ENCODE results near the gene NOL9. TPM values are rescaled to one million over a fixed set of nuclear protein-coding genes. Genes with fewer than 3 reads are reported as not detected.
A peak's percentile ranks its signal among the peaks of the same experiment; 100 is the strongest.

Gene NOL9
- total and polyA plus RNA-seq, 2 of the 13 experiments (the other 11 are each of a cell fraction or from before 2014, with no cell fraction given), result 18.0 to 24.7 TPM

GRCh38 chr1:6489799-6490180 is 64.5 kb downstream of the NOL9 start (continued):
- TF ChIP-seq CTCF (CRISPR knock-in tag; IDR thresholded peaks at IDR 0.05) (peak; percentile 92), KDM5B (CRISPR knock-in tag; IDR thresholded peaks at IDR 0.05; ENCODE audit: borderline replicate concordance) (peak; percentile 62; the same call in 1 of the 2 replicates), BHLHE40 (IDR thresholded peaks at IDR 0.05; ENCODE audit: low read length) (0 out of 2 replicates have a peak, but pooled peaks have one; percentile 8), ZFP90 (CRISPR knock-in tag; IDR thresholded peaks at IDR 0.05; ENCODE audit: borderline replicate concordance) (0 out of 2 replicates have a peak, but pooled peaks have one; percentile 31), ZNF761 (CRISPR knock-in tag; conservative IDR thresholded peaks at IDR 0.05) (0 out of 2 replicates have a peak, but pooled peaks have one; percentile 61), ZNF414 (CRISPR knock-in tag; IDR thresholded peaks at IDR 0.05) (0 out of 2 replicates have a peak, but pooled peaks have one; percentile 2), RAD21 (CRISPR knock-in tag; IDR thresholded peaks at IDR 0.05) (peak; percentile 47)
- TF ChIP-seq, protein P1, sequence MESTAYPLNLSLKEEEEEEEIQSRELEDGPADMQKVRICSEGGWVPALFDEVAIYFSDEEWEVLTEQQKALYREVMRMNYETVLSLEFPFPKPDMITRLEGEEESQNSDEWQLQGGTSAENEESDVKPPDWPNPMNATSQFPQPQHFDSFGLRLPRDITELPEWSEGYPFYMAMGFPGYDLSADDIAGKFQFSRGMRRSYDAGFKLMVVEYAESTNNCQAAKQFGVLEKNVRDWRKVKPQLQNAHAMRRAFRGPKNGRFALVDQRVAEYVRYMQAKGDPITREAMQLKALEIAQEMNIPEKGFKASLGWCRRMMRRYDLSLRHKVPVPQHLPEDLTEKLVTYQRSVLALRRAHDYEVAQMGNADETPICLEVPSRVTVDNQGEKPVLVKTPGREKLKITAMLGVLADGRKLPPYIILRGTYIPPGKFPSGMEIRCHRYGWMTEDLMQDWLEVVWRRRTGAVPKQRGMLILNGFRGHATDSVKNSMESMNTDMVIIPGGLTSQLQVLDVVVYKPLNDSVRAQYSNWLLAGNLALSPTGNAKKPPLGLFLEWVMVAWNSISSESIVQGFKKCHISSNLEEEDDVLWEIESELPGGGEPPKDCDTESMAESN (CRISPR knock-in tag; conservative IDR thresholded peaks at IDR 0.05), result no peak
